GM18498 (cell line): ENCODE data around the gene TTC4.

ENCODE experiments used
- ATAC-seq: cut with Tn5 transposase; IDR thresholded peaks from one replicate; pipeline ENCODE4 v1.9.1; 2021; ENCODE audit warnings: mild to moderate bottlenecking, moderate library complexity; ENCODE audit not compliant: unreplicated experiment

TTC4 gene

GRCh38 chr1:54777431-54777830, 61.8 kb downstream of the TTC4 start:
- no peak for ATAC-seq

GRCh38 chr1:54781023-54781723, 65.5 kb downstream of the TTC4 start:
- ATAC-seq: no peak

- ATAC-seq: no peak
These were observed 66.5 kb downstream of the TTC4 start for GRCh38 chr1:54782156-54782555.

- ATAC-seq: no peak
These were observed 66.9 kb downstream of the TTC4 start for GRCh38 chr1:54782588-54782987.

GRCh38 chr1:54784066-54784465, 68.4 kb downstream of the TTC4 start:
- no peak for ATAC-seq

GRCh38 chr1:54786778-54787177, 71.1 kb downstream of the TTC4 start:
- no peak for ATAC-seq

- ATAC-seq: no peak
These were observed 71.9 kb downstream of the TTC4 start for GRCh38 chr1:54787604-54788003.

- no peak for ATAC-seq
These were observed 72.8 kb downstream of the TTC4 start for GRCh38 chr1:54788459-54788858.

- ATAC-seq: no peak
These were observed 76.3 kb downstream of the TTC4 start for GRCh38 chr1:54791880-54792522.
